Thoracic aorta (tissue), 2 donors: ENCODE data around the gene RGR. TPM values are rescaled to one million over a fixed set of nuclear protein-coding genes. Genes with fewer than 3 reads are reported as not detected.

ENCODE experiments used
- ATAC-seq: fragments of 150-250 bp; one replicate; pipeline ENCODE4 v1.8.0; 2017; ENCODE audit warnings: low read depth; ENCODE audit not compliant: insufficient number of reproducible peaks, low FRiP score
- DNase-seq: peaks from one replicate; pipeline ENCODE4 v3.0.0-alpha.2; 2020; ENCODE audit warnings: low spot score
- H3K27ac ChIP-seq, 2 donors: fragments of 200-600 bp; sonication (generic); 1 replicate in 1 of 2; 2 replicates in 1 of 2; pipeline ENCODE4 v1.5.1; 2016; ENCODE audit warnings: mild to moderate bottlenecking in 2 of 2, moderate library complexity in 2 of 2
- H3K27me3 ChIP-seq: fragments of 200-600 bp; sonication (generic); replicated peaks from 2 replicates; pipeline ENCODE4 v1.6.0; 2016; ENCODE audit warnings: mild to moderate bottlenecking; ENCODE audit not compliant: insufficient read depth
- H3K36me3 ChIP-seq: fragments of 200-600 bp; sonication (generic); one replicate; pipeline ENCODE4 v1.5.1; 2016
- H3K4me1 ChIP-seq, 2 donors: fragments of 200-600 bp; sonication (generic); 1 replicate in 1 of 2; 2 replicates in 1 of 2; pipeline versions ENCODE4 v1.5.1 to v1.6.0; 2016; ENCODE audit warnings: low read depth in 2 of 2, mild to moderate bottlenecking in 1 of 2; ENCODE audit not compliant: control insufficient read depth in 1 of 2
- H3K4me3 ChIP-seq: fragments of 200-600 bp; sonication (generic); 2 replicates; pipeline ENCODE4 v1.5.1; 2016; ENCODE audit warnings: mild to moderate bottlenecking
- H3K9me3 ChIP-seq: fragments of 200-600 bp; sonication (generic); 2 replicates; pipeline ENCODE4 v1.5.1; 2016
- CTCF ChIP-seq: fragments of 200-600 bp; sonication (generic); IDR thresholded peaks from one replicate; pipeline ENCODE4 v1.5.1; 2019; ENCODE audit warnings: antibody characterized with exemption
- total RNA-seq, 2 donors: library from RNA; depleted of rRNA; stranded (reverse); fragments of >200 nt; gene quantifications; one replicate each; pipeline versions ENCODE4 v1.1.0 to v1.2.3, GENCODE V29; 2016

RGR gene
- total RNA-seq, 2 donors from 2014 or later, result not detected

DNA sequence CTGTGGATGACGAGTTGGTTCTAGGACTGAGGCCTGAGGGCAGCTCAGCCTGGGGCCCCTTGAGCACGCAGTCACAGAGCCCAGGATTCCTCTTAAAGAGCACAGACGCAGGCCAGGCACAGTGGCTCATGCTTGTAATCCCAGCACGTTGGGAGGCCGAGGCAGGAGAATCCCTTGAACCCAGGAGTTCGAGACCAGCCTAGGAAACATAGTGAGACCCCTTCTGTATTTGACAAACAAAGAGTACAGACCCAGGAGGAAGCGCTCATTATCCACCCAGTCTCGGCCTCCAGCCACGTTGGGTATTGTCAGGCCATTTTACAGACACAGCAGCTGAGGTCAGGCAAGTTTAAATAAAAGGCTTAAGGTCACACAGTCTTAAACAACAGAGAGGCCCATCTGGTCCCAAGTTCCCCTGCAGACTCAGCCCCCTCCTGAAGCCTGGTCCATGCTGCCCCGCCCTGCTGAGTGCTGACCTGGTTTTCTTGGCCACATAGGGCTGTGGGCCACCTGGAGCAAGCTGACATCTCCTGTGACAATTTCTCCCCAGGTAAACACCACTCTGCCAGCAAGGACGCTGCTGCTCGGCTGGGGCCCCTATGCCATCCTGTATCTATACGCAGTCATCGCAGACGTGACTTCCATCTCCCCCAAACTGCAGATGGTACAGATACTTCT lies 12.6 kb downstream of the RGR start:
- no peak for TF ChIP-seq CTCF
- H3K9me3 ChIP-seq, result no peaks in the 10 kb centered on the region
- ATAC-seq (no peak), DNase-seq (no peak)
- no peak overlapping the region for H3K27ac ChIP-seq
- no peak overlapping the region for H3K4me3 ChIP-seq
- no peaks in the 10 kb centered on the region for H3K27me3 ChIP-seq
- H3K36me3 ChIP-seq, result no peaks in the 10 kb centered on the region
- H3K4me1 ChIP-seq, result no peaks in the 10 kb centered on the region

- Histone ChIP-seq H3K4me1 (no peaks in the 10 kb centered on the region), H3K36me3 (no peaks in the 10 kb centered on the region), H3K27me3 (no peaks in the 10 kb centered on the region), H3K9me3 (no peaks in the 10 kb centered on the region), H3K4me3 (no peak overlapping the region), H3K27ac (no peak overlapping the region)
- ATAC-seq (no peak), DNase-seq (no peak)
- no peak for TF ChIP-seq CTCF
These were observed 13.3 kb downstream of the RGR start for GRCh38 chr10:84258034-84258695.

- no peak for TF ChIP-seq CTCF
- Histone ChIP-seq H3K27me3 (no peaks in the 10 kb centered on the region), H3K4me1 (no peaks in the 10 kb centered on the region), H3K9me3 (no peaks in the 10 kb centered on the region), H3K4me3 (no peak overlapping the region), H3K36me3 (no peaks in the 10 kb centered on the region), H3K27ac (no peak overlapping the region)
- DNase-seq (no peak), ATAC-seq (no peak)
These were observed 16.5 kb downstream of the RGR start for GRCh38 chr10:84261236-84261915.

GRCh38 chr10:84262190-84262956 lies 17.5 kb downstream of the RGR start:
- ATAC-seq (no peak), DNase-seq (no peak)
- H3K4me1 ChIP-seq, result no peaks in the 10 kb centered on the region
- no peaks in the 10 kb centered on the region for H3K36me3 ChIP-seq
- H3K4me3 ChIP-seq, result no peak overlapping the region
- no peaks in the 10 kb centered on the region for H3K27me3 ChIP-seq
- no peak overlapping the region for H3K27ac ChIP-seq
- no peaks in the 10 kb centered on the region for H3K9me3 ChIP-seq
- no peak for TF ChIP-seq CTCF

GRCh38 chr10:84263716-84264115 lies 18.9 kb downstream of the RGR start:
- H3K4me1 ChIP-seq, result no peaks in the 10 kb centered on the region
- no peak overlapping the region for H3K4me3 ChIP-seq
- DNase-seq, result no peak
- no peaks in the 10 kb centered on the region for H3K36me3 ChIP-seq
- no peaks in the 10 kb centered on the region for H3K27me3 ChIP-seq
- ATAC-seq, result no peak
- H3K27ac ChIP-seq, result no peak overlapping the region
- no peaks in the 10 kb centered on the region for H3K9me3 ChIP-seq
- no peak for TF ChIP-seq CTCF
